Calu3 (cell line): ENCODE measurements around the gene ALKBH6. TPM values are rescaled to one million over a fixed set of nuclear protein-coding genes. Genes with fewer than 3 reads are reported as not detected.

Source experiments
- BruUV-seq: library from RNA; stranded (reverse); fragments of 400-500 nt; replicated peaks from 2 replicates; lab custom pipeline; 2021; lab: Mats Ljungman, UMichigan
- CTCF ChIA-PET: fragments of 300-600 bp; sonication (Branson Sonifier 250); formaldehyde crosslinking; loops from one replicate; lab custom pipeline; 2022; ENCODE audit warnings: antibody characterized with exemption; lab: Charles Lee
- DNase-seq: peaks from one replicate; pipeline ENCODE4 v3.0.0; 2022
- H3K27ac Mint-ChIP-seq: one replicate; pipeline ENCODE4 v1.8.0; 2022; ENCODE audit warnings: mixed read lengths; ENCODE audit not compliant: unreplicated experiment
- H3K27me3 Mint-ChIP-seq: one replicate; pipeline ENCODE4 v1.8.0; 2022; ENCODE audit warnings: mixed read lengths; ENCODE audit not compliant: unreplicated experiment
- H3K36me3 Mint-ChIP-seq: one replicate; pipeline ENCODE4 v1.8.0; 2022; ENCODE audit warnings: mild to moderate bottlenecking, moderate library complexity, mixed read lengths; ENCODE audit not compliant: insufficient read depth, unreplicated experiment
- H3K4me1 Mint-ChIP-seq: one replicate; pipeline ENCODE4 v1.8.0; 2022; ENCODE audit warnings: mild to moderate bottlenecking, low read depth, mixed read lengths; ENCODE audit not compliant: unreplicated experiment
- H3K4me3 Mint-ChIP-seq: one replicate; pipeline ENCODE4 v1.8.0; 2022; ENCODE audit warnings: mild to moderate bottlenecking, low read depth, moderate library complexity, mixed read lengths; ENCODE audit not compliant: unreplicated experiment
- H3K9me3 Mint-ChIP-seq: one replicate; pipeline ENCODE4 v1.8.0; 2022; ENCODE audit warnings: low read depth, mixed read lengths; ENCODE audit not compliant: unreplicated experiment
- CTCF ChIP-seq: fragments of 200-600 bp; IDR thresholded peaks from one replicate; pipeline ENCODE4 v1.8.0; 2022; ENCODE audit warnings: antibody characterized with exemption; ENCODE audit not compliant: unreplicated experiment
- intact Hi-C: fragments of 100-400 bp; cut with micrococcal nuclease; formaldehyde crosslinking; loops from one replicate; pipeline ENCODE4 v1.10.0; 2022; ENCODE audit not compliant: unreplicated experiment
- total RNA-seq: library from RNA; stranded (reverse); gene quantifications from 2 replicates; pipeline ENCODE4 v1.2.3, GENCODE V29; 2022

Gene ALKBH6
- total RNA-seq, 1 experiment from 2014 or later: 56.7 TPM

- Mint-ChIP-seq H3K4me1 (no peaks in the 10 kb centered on the region), H3K4me3 (no peak overlapping the region), H3K36me3 (peaks cover 30% of the 10 kb centered on the region), H3K27ac (no peak overlapping the region), H3K9me3 (no peaks in the 10 kb centered on the region), H3K27me3 (no peaks in the 10 kb centered on the region)
- no peak for DNase-seq
- intact Hi-C loops: no loop called here
- TF ChIP-seq CTCF: no peak
- BruUV-seq: no TSS peak
- CTCF ChIA-PET: no interaction called here
Observed at GRCh38 chr19:36023432-36023831, 9.4 kb upstream of the ALKBH6 start.

GRCh38 chr19:36019061-36019670, 5.2 kb upstream of the ALKBH6 start:
- no peaks in the 10 kb centered on the region for H3K9me3 Mint-ChIP-seq
- peaks cover 26% of the 10 kb centered on the region for H3K36me3 Mint-ChIP-seq
- DNase-seq: no peak
- intact Hi-C loops: no loop called here
- H3K4me3 Mint-ChIP-seq: no peak overlapping the region
- H3K4me1 Mint-ChIP-seq: peaks cover 21% of the 10 kb centered on the region
- no peak overlapping the region for H3K27ac Mint-ChIP-seq
- BruUV-seq: no TSS peak
- CTCF ChIA-PET: no interaction called here
- H3K27me3 Mint-ChIP-seq: no peaks in the 10 kb centered on the region
- no peak for TF ChIP-seq CTCF

- intact Hi-C loops: loop anchor here (5.0 kb wide), 1 partner anchor 39 kb away; the partner anchor contains the start of genes THAP8 and WDR62
- H3K9me3 Mint-ChIP-seq: no peaks in the 10 kb centered on the region
- TF ChIP-seq CTCF: no peak
Observed at GRCh38 chr19:36013280-36014011, 567 bp downstream of the ALKBH6 start.

GRCh38 chr19:36010402-36010801, 3.6 kb downstream of the ALKBH6 start:
- no TSS peak for BruUV-seq
- Mint-ChIP-seq H3K27ac (no peak overlapping the region), H3K4me1 (peaks cover 39% of the 10 kb centered on the region), H3K4me3 (no peak overlapping the region), H3K27me3 (no peaks in the 10 kb centered on the region), H3K36me3 (peaks cover 55% of the 10 kb centered on the region), H3K9me3 (no peaks in the 10 kb centered on the region)
- CTCF ChIA-PET: no interaction called here
- intact Hi-C loops: loop anchor here (5.0 kb wide), 1 partner anchor 42 kb away; the partner anchor contains the start of genes THAP8 and WDR62
- DNase-seq: no peak
- TF ChIP-seq CTCF: no peak

More at GRCh38 chr19:36013280-36014011, 567 bp downstream of the ALKBH6 start:
- Mint-ChIP-seq H3K36me3 (peaks cover 34% of the 10 kb centered on the region), H3K27ac (peak overlapping the region; percentile 81), H3K4me1 (peaks cover 47% of the 10 kb centered on the region), H3K27me3 (no peaks in the 10 kb centered on the region), H3K4me3 (peak overlapping the region; percentile 89)
- BruUV-seq: no TSS peak
- DNase-seq: no peak
- CTCF ChIA-PET: interaction anchor here (0.5 to 1.1 kb wide), 10 partner anchors 12 to 582 kb away, joined by 3 to 7 read pairs (median 4); partner anchors contain the start of genes POLR2I, SDHAF1 and THAP8
